HepG2 (cell line): ENCODE results near the gene ARHGEF40.

Source experiments
- EZH2 ChIP-seq: conservative IDR thresholded peaks from 2 replicates; pipeline ENCODE4 v1.6.1; 2012; ENCODE audit warnings: mild to moderate bottlenecking, low read depth, low read length, moderate library complexity
- KDM5B ChIP-seq: sonication (generic); formaldehyde crosslinking; IDR thresholded peaks from 2 replicates; pipeline ENCODE4 v1.4.0; 2020; ENCODE audit warnings: missing genetic modification reagents, mild to moderate bottlenecking, borderline replicate concordance
- NFE2L1 ChIP-seq: sonication (generic); formaldehyde crosslinking; IDR thresholded peaks from 2 replicates; pipeline ENCODE4 v1.4.0; 2020; ENCODE audit warnings: missing genetic modification reagents, mild to moderate bottlenecking, borderline replicate concordance
- POLR2A ChIP-seq, 2 experiments: IDR thresholded peaks; 2 replicates each; pipeline ENCODE4 v1.6.1; 2011; ENCODE audit warnings: low read depth in 2 of 2, low read length in 2 of 2, mild to moderate bottlenecking in 1 of 2, moderate library complexity in 1 of 2; ENCODE audit not compliant: insufficient read depth in 1 of 2
- RFX5 ChIP-seq: IDR thresholded peaks from 2 replicates; pipeline ENCODE4 v1.6.1; 2011; ENCODE audit warnings: low read depth, low read length, improper control_type of control experiment
- SAP130 ChIP-seq: IDR thresholded peaks from 2 replicates; pipeline ENCODE4 v1.6.1; 2016; ENCODE audit warnings: low read depth
- ZNF207 ChIP-seq: fragments of 450-650 bp; IDR thresholded peaks from 2 replicates; pipeline ENCODE4 v1.6.1; 2016; ENCODE audit warnings: antibody characterized with exemption, borderline replicate concordance
- ZNF747 ChIP-seq: sonication (generic); formaldehyde crosslinking; IDR thresholded peaks from 2 replicates; pipeline ENCODE4 v1.8.1; 2023; ENCODE audit warnings: missing genetic modification reagents, mild to moderate bottlenecking, borderline replicate concordance
- TF ChIP-seq, protein P1 (sequence below): sonication (generic); formaldehyde crosslinking; IDR thresholded peaks from 2 replicates; pipeline ENCODE4 v1.5.0; 2020; ENCODE audit warnings: mild to moderate bottlenecking, missing genetic modification reagents, moderate library complexity
- TF ChIP-seq, protein P2 (sequence below), 2 experiments: IDR thresholded peaks; 2 replicates each; pipeline ENCODE4 v1.6.1; 2011 to 2012; ENCODE audit warnings: low read length in 2 of 2, borderline replicate concordance in 1 of 2, low read depth in 1 of 2, mild to moderate bottlenecking in 1 of 2, moderate library complexity in 1 of 2
- TF ChIP-seq, protein P3 (sequence below): sonication (generic); formaldehyde crosslinking; IDR thresholded peaks from 2 replicates; pipeline ENCODE4 v1.4.0; 2020; ENCODE audit warnings: mild to moderate bottlenecking, missing genetic modification reagents, borderline replicate concordance
- TF ChIP-seq, protein P4 (sequence below): sonication (generic); formaldehyde crosslinking; IDR thresholded peaks from 2 replicates; pipeline ENCODE4 v1.4.0; 2020; ENCODE audit warnings: missing genetic modification reagents, mild to moderate bottlenecking, borderline replicate concordance
- TF ChIP-seq, protein P5 (sequence below): sonication (generic); formaldehyde crosslinking; IDR thresholded peaks from 2 replicates; pipeline ENCODE4 v1.4.0; 2020; ENCODE audit warnings: missing genetic modification reagents
- TF ChIP-seq, protein P6 (sequence below): sonication (generic); formaldehyde crosslinking; IDR thresholded peaks from 2 replicates; pipeline ENCODE4 v1.9.0; 2021; ENCODE audit warnings: missing genetic modification reagents, borderline replicate concordance

DNA sequence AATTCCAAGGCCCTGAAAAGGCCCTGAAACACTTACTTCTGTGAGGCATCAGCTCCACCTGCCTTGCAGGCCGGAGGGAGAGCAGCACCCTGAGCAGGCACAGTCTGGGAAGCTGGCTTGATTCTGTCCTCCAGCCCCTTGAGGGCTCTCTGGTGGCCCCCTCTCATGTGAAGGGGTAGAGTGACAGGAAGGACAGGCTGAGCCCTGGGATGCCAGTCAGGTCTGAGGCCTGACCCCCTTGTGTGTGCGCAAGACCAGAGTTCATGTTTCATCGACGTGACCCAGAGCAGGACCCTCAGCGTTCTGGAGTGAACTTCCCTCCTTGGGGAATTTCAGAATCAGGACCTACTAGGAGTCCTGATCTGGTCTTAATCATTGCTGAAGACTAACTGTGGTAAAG, 11.2 kb upstream of the ARHGEF40 start:
- TF ChIP-seq, protein P1, sequence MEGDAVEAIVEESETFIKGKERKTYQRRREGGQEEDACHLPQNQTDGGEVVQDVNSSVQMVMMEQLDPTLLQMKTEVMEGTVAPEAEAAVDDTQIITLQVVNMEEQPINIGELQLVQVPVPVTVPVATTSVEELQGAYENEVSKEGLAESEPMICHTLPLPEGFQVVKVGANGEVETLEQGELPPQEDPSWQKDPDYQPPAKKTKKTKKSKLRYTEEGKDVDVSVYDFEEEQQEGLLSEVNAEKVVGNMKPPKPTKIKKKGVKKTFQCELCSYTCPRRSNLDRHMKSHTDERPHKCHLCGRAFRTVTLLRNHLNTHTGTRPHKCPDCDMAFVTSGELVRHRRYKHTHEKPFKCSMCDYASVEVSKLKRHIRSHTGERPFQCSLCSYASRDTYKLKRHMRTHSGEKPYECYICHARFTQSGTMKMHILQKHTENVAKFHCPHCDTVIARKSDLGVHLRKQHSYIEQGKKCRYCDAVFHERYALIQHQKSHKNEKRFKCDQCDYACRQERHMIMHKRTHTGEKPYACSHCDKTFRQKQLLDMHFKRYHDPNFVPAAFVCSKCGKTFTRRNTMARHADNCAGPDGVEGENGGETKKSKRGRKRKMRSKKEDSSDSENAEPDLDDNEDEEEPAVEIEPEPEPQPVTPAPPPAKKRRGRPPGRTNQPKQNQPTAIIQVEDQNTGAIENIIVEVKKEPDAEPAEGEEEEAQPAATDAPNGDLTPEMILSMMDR (CRISPR knock-in tag): peak; percentile 24; the same call in 1 of the 2 replicates
- TF ChIP-seq EZH2: no peak
- no peak for TF ChIP-seq KDM5B (CRISPR knock-in tag)
- no peak for TF ChIP-seq ZNF747 (CRISPR knock-in tag)
- TF ChIP-seq, protein P2, sequence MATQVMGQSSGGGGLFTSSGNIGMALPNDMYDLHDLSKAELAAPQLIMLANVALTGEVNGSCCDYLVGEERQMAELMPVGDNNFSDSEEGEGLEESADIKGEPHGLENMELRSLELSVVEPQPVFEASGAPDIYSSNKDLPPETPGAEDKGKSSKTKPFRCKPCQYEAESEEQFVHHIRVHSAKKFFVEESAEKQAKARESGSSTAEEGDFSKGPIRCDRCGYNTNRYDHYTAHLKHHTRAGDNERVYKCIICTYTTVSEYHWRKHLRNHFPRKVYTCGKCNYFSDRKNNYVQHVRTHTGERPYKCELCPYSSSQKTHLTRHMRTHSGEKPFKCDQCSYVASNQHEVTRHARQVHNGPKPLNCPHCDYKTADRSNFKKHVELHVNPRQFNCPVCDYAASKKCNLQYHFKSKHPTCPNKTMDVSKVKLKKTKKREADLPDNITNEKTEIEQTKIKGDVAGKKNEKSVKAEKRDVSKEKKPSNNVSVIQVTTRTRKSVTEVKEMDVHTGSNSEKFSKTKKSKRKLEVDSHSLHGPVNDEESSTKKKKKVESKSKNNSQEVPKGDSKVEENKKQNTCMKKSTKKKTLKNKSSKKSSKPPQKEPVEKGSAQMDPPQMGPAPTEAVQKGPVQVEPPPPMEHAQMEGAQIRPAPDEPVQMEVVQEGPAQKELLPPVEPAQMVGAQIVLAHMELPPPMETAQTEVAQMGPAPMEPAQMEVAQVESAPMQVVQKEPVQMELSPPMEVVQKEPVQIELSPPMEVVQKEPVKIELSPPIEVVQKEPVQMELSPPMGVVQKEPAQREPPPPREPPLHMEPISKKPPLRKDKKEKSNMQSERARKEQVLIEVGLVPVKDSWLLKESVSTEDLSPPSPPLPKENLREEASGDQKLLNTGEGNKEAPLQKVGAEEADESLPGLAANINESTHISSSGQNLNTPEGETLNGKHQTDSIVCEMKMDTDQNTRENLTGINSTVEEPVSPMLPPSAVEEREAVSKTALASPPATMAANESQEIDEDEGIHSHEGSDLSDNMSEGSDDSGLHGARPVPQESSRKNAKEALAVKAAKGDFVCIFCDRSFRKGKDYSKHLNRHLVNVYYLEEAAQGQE (IDR thresholded peaks at IDR 0.05; ENCODE audit: borderline replicate concordance in 1 of 2, low read depth in 1 of 2, low read length in 2 of 2): no peak
- TF ChIP-seq, protein P3, sequence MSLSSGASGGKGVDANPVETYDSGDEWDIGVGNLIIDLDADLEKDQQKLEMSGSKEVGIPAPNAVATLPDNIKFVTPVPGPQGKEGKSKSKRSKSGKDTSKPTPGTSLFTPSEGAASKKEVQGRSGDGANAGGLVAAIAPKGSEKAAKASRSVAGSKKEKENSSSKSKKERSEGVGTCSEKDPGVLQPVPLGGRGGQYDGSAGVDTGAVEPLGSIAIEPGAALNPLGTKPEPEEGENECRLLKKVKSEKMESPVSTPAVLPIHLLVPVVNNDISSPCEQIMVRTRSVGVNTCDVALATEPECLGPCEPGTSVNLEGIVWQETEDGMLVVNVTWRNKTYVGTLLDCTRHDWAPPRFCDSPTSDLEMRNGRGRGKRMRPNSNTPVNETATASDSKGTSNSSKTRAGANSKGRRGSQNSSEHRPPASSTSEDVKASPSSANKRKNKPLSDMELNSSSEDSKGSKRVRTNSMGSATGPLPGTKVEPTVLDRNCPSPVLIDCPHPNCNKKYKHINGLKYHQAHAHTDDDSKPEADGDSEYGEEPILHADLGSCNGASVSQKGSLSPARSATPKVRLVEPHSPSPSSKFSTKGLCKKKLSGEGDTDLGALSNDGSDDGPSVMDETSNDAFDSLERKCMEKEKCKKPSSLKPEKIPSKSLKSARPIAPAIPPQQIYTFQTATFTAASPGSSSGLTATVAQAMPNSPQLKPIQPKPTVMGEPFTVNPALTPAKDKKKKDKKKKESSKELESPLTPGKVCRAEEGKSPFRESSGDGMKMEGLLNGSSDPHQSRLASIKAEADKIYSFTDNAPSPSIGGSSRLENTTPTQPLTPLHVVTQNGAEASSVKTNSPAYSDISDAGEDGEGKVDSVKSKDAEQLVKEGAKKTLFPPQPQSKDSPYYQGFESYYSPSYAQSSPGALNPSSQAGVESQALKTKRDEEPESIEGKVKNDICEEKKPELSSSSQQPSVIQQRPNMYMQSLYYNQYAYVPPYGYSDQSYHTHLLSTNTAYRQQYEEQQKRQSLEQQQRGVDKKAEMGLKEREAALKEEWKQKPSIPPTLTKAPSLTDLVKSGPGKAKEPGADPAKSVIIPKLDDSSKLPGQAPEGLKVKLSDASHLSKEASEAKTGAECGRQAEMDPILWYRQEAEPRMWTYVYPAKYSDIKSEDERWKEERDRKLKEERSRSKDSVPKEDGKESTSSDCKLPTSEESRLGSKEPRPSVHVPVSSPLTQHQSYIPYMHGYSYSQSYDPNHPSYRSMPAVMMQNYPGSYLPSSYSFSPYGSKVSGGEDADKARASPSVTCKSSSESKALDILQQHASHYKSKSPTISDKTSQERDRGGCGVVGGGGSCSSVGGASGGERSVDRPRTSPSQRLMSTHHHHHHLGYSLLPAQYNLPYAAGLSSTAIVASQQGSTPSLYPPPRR (CRISPR knock-in tag): no peak
- TF ChIP-seq, protein P4, sequence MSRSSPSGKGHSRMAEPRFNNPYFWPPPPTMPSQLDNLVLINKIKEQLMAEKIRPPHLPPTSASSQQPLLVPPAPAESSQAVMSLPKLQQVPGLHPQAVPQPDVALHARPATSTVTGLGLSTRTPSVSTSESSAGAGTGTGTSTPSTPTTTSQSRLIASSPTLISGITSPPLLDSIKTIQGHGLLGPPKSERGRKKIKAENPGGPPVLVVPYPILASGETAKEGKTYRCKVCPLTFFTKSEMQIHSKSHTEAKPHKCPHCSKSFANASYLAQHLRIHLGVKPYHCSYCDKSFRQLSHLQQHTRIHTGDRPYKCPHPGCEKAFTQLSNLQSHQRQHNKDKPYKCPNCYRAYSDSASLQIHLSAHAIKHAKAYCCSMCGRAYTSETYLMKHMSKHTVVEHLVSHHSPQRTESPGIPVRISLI: no peak
- TF ChIP-seq, protein P5, sequence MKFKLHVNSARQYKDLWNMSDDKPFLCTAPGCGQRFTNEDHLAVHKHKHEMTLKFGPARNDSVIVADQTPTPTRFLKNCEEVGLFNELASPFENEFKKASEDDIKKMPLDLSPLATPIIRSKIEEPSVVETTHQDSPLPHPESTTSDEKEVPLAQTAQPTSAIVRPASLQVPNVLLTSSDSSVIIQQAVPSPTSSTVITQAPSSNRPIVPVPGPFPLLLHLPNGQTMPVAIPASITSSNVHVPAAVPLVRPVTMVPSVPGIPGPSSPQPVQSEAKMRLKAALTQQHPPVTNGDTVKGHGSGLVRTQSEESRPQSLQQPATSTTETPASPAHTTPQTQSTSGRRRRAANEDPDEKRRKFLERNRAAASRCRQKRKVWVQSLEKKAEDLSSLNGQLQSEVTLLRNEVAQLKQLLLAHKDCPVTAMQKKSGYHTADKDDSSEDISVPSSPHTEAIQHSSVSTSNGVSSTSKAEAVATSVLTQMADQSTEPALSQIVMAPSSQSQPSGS (CRISPR knock-in tag): no peak
- TF ChIP-seq RFX5: no peak
- TF ChIP-seq, protein P6, sequence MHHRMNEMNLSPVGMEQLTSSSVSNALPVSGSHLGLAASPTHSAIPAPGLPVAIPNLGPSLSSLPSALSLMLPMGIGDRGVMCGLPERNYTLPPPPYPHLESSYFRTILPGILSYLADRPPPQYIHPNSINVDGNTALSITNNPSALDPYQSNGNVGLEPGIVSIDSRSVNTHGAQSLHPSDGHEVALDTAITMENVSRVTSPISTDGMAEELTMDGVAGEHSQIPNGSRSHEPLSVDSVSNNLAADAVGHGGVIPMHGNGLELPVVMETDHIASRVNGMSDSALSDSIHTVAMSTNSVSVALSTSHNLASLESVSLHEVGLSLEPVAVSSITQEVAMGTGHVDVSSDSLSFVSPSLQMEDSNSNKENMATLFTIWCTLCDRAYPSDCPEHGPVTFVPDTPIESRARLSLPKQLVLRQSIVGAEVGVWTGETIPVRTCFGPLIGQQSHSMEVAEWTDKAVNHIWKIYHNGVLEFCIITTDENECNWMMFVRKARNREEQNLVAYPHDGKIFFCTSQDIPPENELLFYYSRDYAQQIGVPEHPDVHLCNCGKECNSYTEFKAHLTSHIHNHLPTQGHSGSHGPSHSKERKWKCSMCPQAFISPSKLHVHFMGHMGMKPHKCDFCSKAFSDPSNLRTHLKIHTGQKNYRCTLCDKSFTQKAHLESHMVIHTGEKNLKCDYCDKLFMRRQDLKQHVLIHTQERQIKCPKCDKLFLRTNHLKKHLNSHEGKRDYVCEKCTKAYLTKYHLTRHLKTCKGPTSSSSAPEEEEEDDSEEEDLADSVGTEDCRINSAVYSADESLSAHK (CRISPR knock-in tag): no peak
- TF ChIP-seq SAP130 (CRISPR knock-in tag): no peak
- TF ChIP-seq POLR2A (IDR thresholded peaks at IDR 0.05; ENCODE audit: insufficient read depth in 1 of 2, low read depth in 2 of 2, low read length in 2 of 2): no peak
- TF ChIP-seq ZNF207: no peak
- TF ChIP-seq NFE2L1: no peak
